ENCODE measurements around the gene PREX1. TPM values are rescaled to one million over a fixed set of nuclear protein-coding genes. Genes with fewer than 3 reads are reported as not detected.
"Not testable (repeated sequence)": the region's sequence is repeated elsewhere in the genome, so short reads cannot be mapped to it uniquely, and the experiment has no call there.

Gene PREX1
- total RNA-seq, 1 donor from 2014 or later, result 20.4 TPM

DNA sequence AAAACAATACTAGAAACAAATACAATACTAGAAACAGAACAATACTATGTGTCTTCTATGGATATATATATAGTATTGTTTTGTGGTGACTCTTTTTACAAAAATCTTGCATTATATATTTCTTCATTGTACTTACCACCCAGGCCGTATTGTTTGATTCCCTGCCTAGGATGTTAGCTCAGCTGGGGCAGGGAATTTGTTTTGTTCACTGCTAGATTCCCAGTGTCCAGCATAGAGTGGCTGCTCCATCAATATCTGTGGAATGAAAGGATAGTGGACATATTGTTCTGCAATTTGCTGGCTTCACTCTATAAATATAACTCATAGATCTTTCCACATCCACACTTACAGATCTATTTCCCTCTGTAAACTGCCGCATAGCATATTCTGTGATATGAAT is 21.5 kb upstream of the PREX1 start:
- peaks cover 8 to 22% (median 10%) of the 10 kb centered on the region in 3 donors for H3K4me1 ChIP-seq (ENCODE audit: control insufficient read depth in 3 of 3, insufficient read depth in 3 of 3, low read length in 3 of 3)
- H3K4me3 ChIP-seq (ENCODE audit: low read length in 3 of 3), result no peak overlapping the region
- no peaks in the 10 kb centered on the region for H3K36me3 ChIP-seq (ENCODE audit: control insufficient read depth in 3 of 3, insufficient read depth in 3 of 3, low read length in 3 of 3)
- H3K9me3 ChIP-seq (ENCODE audit: control insufficient read depth in 3 of 3, low read length in 3 of 3), result no peaks in the 10 kb centered on the region
- no peak overlapping the region for H3K9ac ChIP-seq (ENCODE audit: low read depth in 1 of 3, low read length in 3 of 3)
- H3K27me3 ChIP-seq (ENCODE audit: control insufficient read depth in 3 of 3, insufficient read depth in 3 of 3, low read length in 3 of 3), result no peaks in the 10 kb centered on the region
- no peak overlapping the region for H3K27ac ChIP-seq (ENCODE audit: low read depth, low read length)

DNA sequence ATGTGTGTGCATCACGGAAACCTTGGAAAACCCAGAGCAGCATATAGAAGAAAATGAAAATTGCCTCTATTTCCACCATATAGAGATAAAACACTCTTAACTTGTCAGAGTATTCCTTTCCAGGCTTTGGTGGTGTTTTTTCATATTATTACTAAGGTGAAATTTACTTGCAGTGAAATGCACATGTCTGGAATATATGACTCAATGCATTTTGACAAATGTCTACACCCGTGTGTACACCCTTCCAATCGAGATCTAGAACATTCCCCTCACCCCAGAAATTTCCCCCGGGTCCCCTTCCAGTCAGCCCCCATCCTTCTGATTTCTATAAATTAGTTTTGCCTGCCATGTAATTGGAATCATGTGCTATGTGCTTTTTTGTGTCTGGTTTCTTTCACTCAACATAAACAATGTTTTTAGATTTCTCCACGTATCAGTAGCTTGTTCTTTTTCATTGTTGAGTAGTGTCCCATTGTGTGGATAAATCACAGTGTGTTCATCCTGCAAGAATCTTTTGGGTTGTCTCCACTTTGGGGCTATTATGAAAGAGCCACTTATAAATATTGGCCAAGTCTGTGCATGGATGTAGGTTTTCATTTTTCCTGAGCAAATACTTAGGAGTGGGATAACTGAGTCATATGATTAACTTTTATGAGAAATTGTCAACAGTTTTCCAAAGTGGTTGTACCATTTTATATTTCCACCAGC is 19.9 kb upstream of the PREX1 start:
- H3K9me3 ChIP-seq (ENCODE audit: control insufficient read depth in 3 of 3, low read length in 3 of 3), result no peaks in the 10 kb centered on the region
- H3K27me3 ChIP-seq (ENCODE audit: control insufficient read depth in 3 of 3, insufficient read depth in 3 of 3, low read length in 3 of 3), result no peaks in the 10 kb centered on the region

DNA sequence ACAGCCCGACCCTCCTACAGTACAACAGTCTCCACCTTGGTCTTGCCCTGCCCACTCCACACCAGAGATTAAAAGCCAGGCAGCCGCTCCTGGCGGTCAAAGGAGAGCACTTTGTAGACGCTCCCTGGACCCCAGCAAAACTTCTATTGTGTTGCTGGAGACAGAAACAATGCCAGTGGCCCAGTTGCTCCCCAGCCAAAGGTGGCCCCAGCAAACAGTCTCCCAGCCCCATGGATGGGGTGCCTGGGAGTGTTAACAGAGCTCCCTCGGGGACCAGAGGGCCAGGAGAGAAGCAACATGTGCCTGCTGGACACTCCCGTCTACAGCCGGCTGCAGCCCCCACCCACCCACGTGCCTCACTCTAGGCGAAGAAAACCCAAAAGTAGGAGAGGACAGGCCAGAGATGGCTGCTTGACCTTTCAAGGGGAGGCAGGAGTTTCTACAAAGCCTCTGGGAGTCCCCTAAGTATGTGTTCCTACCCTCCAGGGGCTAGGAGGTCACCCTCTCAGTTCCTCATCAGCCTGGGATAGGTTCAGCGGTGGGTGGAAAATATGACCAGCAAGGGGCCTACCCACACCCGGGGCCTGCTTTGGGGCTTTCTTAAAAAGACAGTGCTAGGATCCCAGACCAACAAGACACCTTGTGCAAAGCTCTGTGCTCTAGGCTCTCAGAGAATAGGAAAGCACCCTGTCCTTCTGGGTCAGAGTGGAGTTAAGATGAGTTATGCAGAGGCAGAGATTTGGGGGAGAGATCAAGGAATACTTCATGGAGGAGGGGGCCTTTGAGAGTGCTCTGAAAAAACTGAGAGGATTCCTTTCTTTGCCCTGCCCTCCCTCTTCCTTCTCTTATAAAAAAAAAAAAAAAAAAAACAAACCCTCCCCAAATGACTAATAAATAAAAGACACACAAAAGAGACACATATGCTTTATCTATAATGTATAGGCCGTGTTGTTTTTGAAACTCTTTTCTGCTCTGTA is 19.0 kb upstream of the PREX1 start:
- no peaks in the 10 kb centered on the region for H3K36me3 ChIP-seq (ENCODE audit: control insufficient read depth in 3 of 3, insufficient read depth in 3 of 3, low read length in 3 of 3)
- H3K27me3 ChIP-seq (ENCODE audit: control insufficient read depth in 3 of 3, insufficient read depth in 3 of 3, low read length in 3 of 3), result no peaks in the 10 kb centered on the region
- no peak overlapping the region for H3K9ac ChIP-seq (ENCODE audit: low read depth in 1 of 3, low read length in 3 of 3)
- no peak overlapping the region for H3K4me3 ChIP-seq (ENCODE audit: low read length in 3 of 3)
- no peaks in the 10 kb centered on the region for H3K9me3 ChIP-seq (ENCODE audit: control insufficient read depth in 3 of 3, low read length in 3 of 3)
- H3K4me1 ChIP-seq (ENCODE audit: control insufficient read depth in 3 of 3, insufficient read depth in 3 of 3, low read length in 3 of 3), result peaks cover 0 to 13% (median 5%) of the 10 kb centered on the region in 3 donors
- H3K27ac ChIP-seq (ENCODE audit: low read depth, low read length), result no peak overlapping the region

More for the DNA sequence above, 19.9 kb upstream of the PREX1 start:
- Histone ChIP-seq H3K9ac (ENCODE audit: low read depth in 1 of 3, low read length in 3 of 3) (no peak overlapping the region), H3K36me3 (ENCODE audit: control insufficient read depth in 3 of 3, insufficient read depth in 3 of 3, low read length in 3 of 3) (no peaks in the 10 kb centered on the region), H3K27ac (ENCODE audit: low read depth, low read length) (no peak overlapping the region), H3K4me3 (ENCODE audit: low read length in 3 of 3) (no peak overlapping the region), H3K4me1 (ENCODE audit: control insufficient read depth in 3 of 3, insufficient read depth in 3 of 3, low read length in 3 of 3) (peaks cover 0 to 13% (median 5%) of the 10 kb centered on the region in 3 donors)

GRCh38 chr20:48845721-48846306 is 18.0 kb upstream of the PREX1 start:
- no peaks in the 10 kb centered on the region for H3K9me3 ChIP-seq (ENCODE audit: control insufficient read depth in 3 of 3, low read length in 3 of 3)
- no peaks in the 10 kb centered on the region for H3K27me3 ChIP-seq (ENCODE audit: control insufficient read depth in 3 of 3, insufficient read depth in 3 of 3, low read length in 3 of 3)
- H3K36me3 ChIP-seq (ENCODE audit: control insufficient read depth in 3 of 3, insufficient read depth in 3 of 3, low read length in 3 of 3), result no peaks in the 10 kb centered on the region
- H3K27ac ChIP-seq (ENCODE audit: low read depth, low read length), result no peak overlapping the region
- no peak overlapping the region for H3K9ac ChIP-seq (ENCODE audit: low read depth in 1 of 3, low read length in 3 of 3)
- H3K4me3 ChIP-seq (ENCODE audit: low read length in 3 of 3), result no peak overlapping the region
- H3K4me1 ChIP-seq (ENCODE audit: control insufficient read depth in 3 of 3, insufficient read depth in 3 of 3, low read length in 3 of 3), result peaks cover 0 to 13% (median 5%) of the 10 kb centered on the region in 3 donors

GRCh38 chr20:48844996-48845395 is 17.2 kb upstream of the PREX1 start:
- H3K27ac ChIP-seq (ENCODE audit: low read depth, low read length), result no peak overlapping the region
- no peaks in the 10 kb centered on the region for H3K27me3 ChIP-seq (ENCODE audit: control insufficient read depth in 3 of 3, insufficient read depth in 3 of 3, low read length in 3 of 3)
- no peak overlapping the region for H3K4me3 ChIP-seq (ENCODE audit: low read length in 3 of 3)
- no peaks in the 10 kb centered on the region for H3K9me3 ChIP-seq (ENCODE audit: control insufficient read depth in 3 of 3, low read length in 3 of 3)
- H3K4me1 ChIP-seq (ENCODE audit: control insufficient read depth in 3 of 3, insufficient read depth in 3 of 3, low read length in 3 of 3), result peaks cover 0 to 5% (median 0%) of the 10 kb centered on the region in 3 donors
- no peaks in the 10 kb centered on the region for H3K36me3 ChIP-seq (ENCODE audit: control insufficient read depth in 3 of 3, insufficient read depth in 3 of 3, low read length in 3 of 3)
- H3K9ac ChIP-seq (ENCODE audit: low read depth in 1 of 3, low read length in 3 of 3), result no peak overlapping the region

- H3K4me3 ChIP-seq (ENCODE audit: low read length in 3 of 3), result not testable (repeated sequence)
Observed at GRCh38 chr20:48843896-48844295, 16.1 kb upstream of the PREX1 start.

GRCh38 chr20:48843057-48843806 is 15.4 kb upstream of the PREX1 start:
- Histone ChIP-seq H3K4me1 (ENCODE audit: control insufficient read depth in 3 of 3, insufficient read depth in 3 of 3, low read length in 3 of 3) (peaks cover 0 to 3% (median 0%) of the 10 kb centered on the region in 3 donors), H3K9ac (ENCODE audit: low read depth in 1 of 3, low read length in 3 of 3) (no peak overlapping the region), H3K27me3 (ENCODE audit: control insufficient read depth in 3 of 3, insufficient read depth in 3 of 3, low read length in 3 of 3) (no peaks in the 10 kb centered on the region), H3K4me3 (ENCODE audit: low read length in 3 of 3) (no peak overlapping the region), H3K27ac (ENCODE audit: low read depth, low read length) (no peak overlapping the region), H3K36me3 (ENCODE audit: control insufficient read depth in 3 of 3, insufficient read depth in 3 of 3, low read length in 3 of 3) (no peaks in the 10 kb centered on the region), H3K9me3 (ENCODE audit: control insufficient read depth in 3 of 3, low read length in 3 of 3) (no peaks in the 10 kb centered on the region)

More at GRCh38 chr20:48843896-48844295, 16.1 kb upstream of the PREX1 start:
- not testable (repeated sequence) for H3K27ac ChIP-seq (ENCODE audit: low read depth, low read length); H3K27me3 ChIP-seq (ENCODE audit: control insufficient read depth in 3 of 3, insufficient read depth in 3 of 3, low read length in 3 of 3); H3K4me1 ChIP-seq (ENCODE audit: control insufficient read depth in 3 of 3, insufficient read depth in 3 of 3, low read length in 3 of 3); H3K9ac ChIP-seq (ENCODE audit: low read depth in 1 of 3, low read length in 3 of 3); H3K9me3 ChIP-seq (ENCODE audit: control insufficient read depth in 3 of 3, low read length in 3 of 3); H3K36me3 ChIP-seq (ENCODE audit: control insufficient read depth in 3 of 3, insufficient read depth in 3 of 3, low read length in 3 of 3)

DNA sequence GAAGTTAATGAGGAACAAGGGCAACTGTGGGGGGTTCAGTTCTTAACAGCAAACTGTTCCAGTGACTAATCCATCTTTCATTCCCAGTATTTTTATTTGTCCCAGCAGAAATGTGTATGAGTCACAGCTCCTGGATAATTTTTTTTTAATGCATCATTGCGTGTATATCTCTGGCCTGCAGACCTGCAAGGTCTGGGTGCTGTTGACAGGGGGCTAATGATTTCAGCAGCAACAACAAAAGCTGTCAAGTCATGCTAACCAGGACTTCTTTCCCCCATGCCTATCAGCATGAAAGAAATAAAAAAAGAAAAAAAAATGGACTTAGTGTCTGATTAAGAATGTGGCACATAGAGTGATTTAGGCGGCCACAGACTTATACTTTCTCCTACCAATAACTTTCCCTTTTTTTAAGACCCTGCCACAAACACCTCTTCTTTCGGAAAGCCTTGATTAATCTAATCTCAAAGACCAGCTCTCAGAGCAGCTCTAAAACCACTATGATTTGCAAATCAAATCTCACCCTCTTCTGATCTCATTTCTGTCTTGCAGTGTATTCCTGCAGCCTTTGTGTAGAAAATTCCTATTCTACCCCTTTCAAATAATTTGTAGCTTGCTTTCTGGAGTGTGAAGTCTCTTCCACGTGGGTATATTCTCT is 14.2 kb upstream of the PREX1 start:
- H3K9me3 ChIP-seq (ENCODE audit: control insufficient read depth in 3 of 3, low read length in 3 of 3), result no peaks in the 10 kb centered on the region
- H3K27me3 ChIP-seq (ENCODE audit: control insufficient read depth in 3 of 3, insufficient read depth in 3 of 3, low read length in 3 of 3), result no peaks in the 10 kb centered on the region
- H3K9ac ChIP-seq (ENCODE audit: low read depth in 1 of 3, low read length in 3 of 3), result no peak overlapping the region
- no peak overlapping the region for H3K27ac ChIP-seq (ENCODE audit: low read depth, low read length)
- H3K4me1 ChIP-seq (ENCODE audit: control insufficient read depth in 3 of 3, insufficient read depth in 3 of 3, low read length in 3 of 3), result peaks cover 0 to 3% (median 0%) of the 10 kb centered on the region in 3 donors
- no peaks in the 10 kb centered on the region for H3K36me3 ChIP-seq (ENCODE audit: control insufficient read depth in 3 of 3, insufficient read depth in 3 of 3, low read length in 3 of 3)
- H3K4me3 ChIP-seq (ENCODE audit: low read length in 3 of 3), result no peak overlapping the region

DNA sequence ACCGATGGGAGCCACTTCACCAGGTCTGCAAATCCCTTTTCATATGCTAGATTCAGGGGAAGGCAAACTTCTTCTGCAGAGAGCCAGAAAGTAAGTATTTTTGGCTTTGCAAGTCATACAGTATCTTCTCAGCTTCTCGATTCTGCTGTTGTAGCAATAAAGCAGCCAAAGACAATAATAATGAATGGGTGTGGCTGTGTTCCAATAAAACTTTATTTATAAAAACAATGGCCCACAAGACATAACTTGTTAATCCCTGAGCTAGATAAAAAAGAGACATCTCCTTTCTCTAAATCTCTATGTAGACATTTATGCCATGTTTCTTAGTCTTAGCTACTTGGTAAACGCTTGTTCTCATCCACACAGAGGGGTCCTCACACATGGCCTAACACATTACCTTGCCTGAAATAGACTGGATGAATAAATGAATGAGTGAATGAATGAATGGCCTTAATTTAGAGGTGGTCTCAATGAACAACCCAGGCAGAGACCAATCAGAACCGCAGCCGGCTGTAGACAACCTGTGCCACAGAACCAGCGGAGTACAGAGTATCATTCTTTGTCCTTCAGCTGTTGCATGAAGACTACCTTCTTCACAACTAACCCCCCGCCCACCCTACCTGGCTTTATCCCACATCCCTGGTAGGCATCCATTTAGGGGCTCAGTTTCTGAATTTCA is 13.5 kb upstream of the PREX1 start:
- Histone ChIP-seq H3K4me1 (ENCODE audit: control insufficient read depth in 3 of 3, insufficient read depth in 3 of 3, low read length in 3 of 3) (peaks cover 0 to under 1% (median 0%) of the 10 kb centered on the region in 3 donors), H3K36me3 (ENCODE audit: control insufficient read depth in 3 of 3, insufficient read depth in 3 of 3, low read length in 3 of 3) (no peaks in the 10 kb centered on the region), H3K27me3 (ENCODE audit: control insufficient read depth in 3 of 3, insufficient read depth in 3 of 3, low read length in 3 of 3) (no peaks in the 10 kb centered on the region), H3K9ac (ENCODE audit: low read depth in 1 of 3, low read length in 3 of 3) (no peak overlapping the region), H3K4me3 (ENCODE audit: low read length in 3 of 3) (no peak overlapping the region), H3K27ac (ENCODE audit: low read depth, low read length) (no peak overlapping the region), H3K9me3 (ENCODE audit: control insufficient read depth in 3 of 3, low read length in 3 of 3) (no peaks in the 10 kb centered on the region)

Data from skeletal muscle tissue (tissue), 4 donors.